D341Med (cell line): ENCODE data around the gene FRMPD2.
"Not testable (repeated sequence)": the region's sequence is repeated elsewhere in the genome, so short reads cannot be mapped to it uniquely, and the experiment has no call there.

Source experiments
- DNase-seq: peaks from one replicate; pipeline ENCODE4 v3.0.0; 2012; ENCODE audit warnings: low spot score

Gene FRMPD2

DNA sequence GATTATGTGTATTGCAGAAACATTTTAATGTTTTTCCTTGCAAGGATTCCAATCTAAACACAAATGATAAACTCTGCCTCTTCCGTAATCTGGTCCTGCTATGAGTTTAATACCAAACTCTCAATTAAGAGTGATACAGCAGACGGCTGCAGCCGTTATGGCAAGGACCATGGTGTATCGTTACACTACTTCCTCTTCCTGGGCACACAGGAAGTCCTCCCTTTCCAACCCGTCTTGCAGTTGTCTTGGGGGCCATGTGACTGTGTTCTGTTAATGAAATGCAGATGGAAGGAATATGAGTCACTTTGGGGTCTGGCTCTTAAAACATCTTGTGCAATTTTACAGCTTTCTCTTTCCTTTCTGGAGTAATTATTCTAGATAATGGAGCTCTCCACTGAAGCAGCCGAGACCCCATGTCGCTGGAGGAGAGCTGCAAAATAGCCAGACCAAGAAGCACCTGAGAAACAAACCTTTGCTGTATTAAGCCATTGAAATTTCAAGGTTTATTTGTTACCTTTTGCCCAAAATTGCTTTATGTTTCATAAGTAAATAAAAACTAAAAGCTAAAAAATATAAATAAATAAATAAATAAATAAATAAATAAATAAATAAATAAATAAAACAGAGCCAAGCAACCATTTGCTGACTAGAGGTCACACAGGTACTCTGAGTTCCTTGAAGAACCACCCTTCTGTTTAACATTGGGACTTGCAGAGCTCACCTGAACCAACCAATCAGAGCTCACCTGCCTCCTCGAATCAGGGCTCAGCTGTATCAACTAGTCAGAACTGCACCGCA, 74.7 kb downstream of the FRMPD2 start:
- no peak for DNase-seq

DNA sequence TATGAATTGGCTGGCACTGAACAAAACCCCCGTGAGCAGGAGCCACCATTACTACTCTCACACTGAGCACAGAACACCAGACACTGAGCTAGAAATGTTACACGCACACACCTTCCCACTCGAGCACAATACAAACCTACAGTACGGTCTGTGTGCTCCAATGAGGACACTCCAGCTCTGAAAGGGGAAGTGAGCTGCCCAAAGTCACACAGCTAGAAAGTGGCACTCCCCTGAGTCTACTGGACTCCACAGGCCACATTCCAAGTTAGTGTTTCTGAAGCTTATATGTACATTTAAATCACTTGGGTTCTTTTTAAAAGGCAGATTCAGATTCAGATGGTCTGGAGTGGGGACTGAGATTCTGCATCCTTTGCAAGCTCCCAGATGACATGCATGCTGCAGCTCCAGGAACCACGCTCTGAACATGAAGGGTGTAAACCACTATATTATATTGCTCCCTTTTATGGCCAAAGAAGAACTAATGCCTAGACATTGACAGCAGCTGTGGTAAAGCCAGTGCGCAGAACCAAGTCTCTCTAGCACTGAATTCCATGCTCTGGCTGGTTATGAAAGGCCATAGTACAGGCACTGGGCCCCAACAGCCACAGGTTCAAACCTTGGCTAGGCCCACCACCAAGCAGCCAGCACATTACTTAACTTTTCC, 77.1 kb downstream of the FRMPD2 start:
- no peak for DNase-seq

DNA sequence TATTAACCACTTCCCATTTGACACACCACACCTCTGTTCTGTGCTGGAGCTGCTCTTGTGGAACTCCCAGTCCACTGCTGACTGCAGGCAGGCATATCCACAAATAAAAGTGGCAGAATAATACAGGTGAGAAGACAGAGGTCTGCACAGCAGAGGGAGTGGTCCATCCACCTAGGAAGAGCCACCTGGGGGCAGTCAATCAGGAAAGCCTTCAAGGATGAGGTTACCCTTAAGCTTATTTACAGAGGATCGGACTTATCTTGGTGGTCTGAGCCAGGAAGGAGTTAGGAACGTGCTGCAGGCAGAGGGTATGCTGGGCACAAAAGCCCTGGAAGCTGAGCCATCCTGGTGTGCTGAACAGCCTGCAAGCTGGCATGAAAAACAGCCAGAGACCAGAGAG, 78.7 kb downstream of the FRMPD2 start:
- no peak for DNase-seq

DNA sequence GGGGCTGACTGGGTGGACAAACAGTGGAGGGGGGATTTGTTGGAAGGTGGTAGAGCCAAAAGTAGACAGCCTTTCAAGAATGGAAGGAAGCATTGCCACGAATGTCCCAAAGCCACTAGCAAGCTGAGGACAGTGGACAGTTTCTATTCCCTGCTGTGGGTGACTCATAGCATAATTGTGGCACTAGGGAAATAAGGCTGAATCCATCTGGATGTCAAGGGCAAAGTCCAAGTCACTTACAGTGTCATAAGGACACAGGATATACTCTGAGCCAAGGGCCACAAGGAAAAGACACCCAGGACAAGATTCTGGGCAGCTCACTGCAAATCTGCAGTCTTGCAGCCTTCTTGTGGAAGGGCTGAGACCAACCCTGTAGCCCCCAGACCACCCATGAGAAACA, 79.7 kb downstream of the FRMPD2 start:
- DNase-seq = no peak

DNA sequence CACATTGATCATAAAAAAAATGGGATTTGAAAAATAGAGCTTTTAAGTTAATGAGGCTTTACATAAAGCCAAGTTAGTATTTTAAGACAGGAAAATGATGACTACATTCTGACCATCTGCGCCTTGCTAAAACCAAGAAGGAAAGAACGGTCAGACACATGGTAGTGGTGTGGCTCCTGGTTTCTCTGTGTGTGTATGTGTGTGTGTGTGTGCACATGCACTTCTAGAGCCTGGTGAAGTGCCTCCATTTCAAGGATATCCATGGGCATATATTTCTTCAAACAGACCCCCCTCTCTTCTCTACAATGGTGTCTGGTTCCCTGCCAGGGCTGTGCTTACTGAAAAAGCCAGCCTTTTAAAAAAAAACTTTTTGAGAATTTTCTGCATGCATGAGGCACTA, 80.9 kb downstream of the FRMPD2 start:
- DNase-seq = no peak

DNA sequence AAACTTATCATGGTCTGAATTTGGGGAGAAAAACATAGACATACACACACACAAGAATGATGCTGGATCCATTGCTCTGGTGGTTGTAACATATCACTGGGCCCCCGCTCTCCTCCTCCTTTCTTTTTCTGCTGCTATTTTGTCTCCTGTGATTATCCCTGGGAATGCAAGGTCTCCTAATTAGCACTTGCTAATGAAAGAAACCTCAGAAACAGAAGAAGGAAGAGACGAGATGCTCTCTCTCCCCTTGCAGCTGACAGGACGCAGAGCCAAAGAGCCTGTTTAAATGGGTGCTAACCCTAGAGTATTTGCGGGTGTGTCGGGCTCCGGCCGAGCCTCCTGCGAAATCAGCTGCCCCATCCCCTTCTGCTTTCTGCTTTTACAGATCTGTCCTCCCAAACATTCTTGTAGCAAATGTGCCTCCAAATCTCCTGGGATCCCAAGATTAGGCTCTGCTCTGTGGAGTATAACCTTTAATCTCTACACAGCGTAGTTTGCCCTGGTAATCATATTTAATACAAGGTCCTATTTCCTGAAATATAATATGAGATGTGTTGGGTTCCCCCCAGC, 81.5 kb downstream of the FRMPD2 start:
- DNase-seq = peak; percentile 68

DNA sequence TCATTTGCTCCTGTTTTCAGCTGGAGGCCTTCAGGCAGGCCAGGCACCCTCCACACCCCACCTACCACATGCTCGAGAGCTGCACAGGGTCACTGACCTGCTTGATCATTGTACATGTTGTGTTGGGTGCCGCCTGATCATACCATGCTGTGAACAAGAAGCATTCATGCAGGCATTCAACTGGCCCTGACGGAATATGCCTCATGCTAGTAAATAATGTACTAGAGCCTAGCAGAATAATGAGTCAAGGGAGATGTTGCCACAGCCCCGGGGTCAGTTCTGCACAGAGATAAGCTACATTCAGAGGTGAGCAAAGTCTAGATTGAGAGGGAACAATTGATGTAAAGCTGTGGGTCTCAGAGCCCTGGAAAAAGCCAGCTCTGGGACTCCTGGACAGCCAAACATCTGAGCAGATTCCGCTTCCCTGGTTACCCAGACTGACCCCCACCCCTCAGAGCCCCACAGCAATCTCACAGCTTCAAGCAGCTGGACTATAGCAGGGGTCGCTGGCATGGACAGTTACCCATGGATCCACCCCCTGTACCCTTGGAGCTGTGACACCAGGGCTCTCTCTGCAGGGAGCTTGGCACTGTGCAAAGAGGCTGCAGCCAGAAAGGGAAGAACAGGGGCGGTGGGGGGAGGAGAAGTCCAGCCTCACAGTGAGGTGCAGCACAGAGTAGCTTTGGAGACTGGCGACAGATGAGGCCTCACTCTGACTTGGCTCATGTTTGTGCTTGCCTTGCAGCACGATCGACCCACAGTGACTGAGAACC, 86.6 kb downstream of the FRMPD2 start:
- no peak for DNase-seq

DNA sequence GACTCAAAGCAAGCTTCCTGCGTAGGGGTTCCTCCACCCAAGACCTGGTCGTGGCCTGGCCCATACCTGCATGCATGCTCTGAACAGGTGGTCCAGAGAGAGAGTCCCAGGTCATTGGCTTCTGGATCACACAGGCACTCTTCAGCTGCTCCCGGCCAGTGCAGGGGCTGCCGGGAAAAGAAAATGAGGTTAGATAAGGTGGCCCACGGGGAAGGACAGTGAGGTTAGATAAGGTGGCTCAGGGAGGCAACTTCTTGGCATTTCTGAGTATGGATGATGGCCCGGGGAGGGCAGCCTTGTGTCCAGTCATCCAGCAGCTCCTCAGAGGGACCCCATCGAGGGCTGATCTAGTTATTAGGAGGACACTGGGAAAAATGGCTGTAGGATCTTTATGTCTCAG, 87.4 kb downstream of the FRMPD2 start:
- no peak for DNase-seq

DNA sequence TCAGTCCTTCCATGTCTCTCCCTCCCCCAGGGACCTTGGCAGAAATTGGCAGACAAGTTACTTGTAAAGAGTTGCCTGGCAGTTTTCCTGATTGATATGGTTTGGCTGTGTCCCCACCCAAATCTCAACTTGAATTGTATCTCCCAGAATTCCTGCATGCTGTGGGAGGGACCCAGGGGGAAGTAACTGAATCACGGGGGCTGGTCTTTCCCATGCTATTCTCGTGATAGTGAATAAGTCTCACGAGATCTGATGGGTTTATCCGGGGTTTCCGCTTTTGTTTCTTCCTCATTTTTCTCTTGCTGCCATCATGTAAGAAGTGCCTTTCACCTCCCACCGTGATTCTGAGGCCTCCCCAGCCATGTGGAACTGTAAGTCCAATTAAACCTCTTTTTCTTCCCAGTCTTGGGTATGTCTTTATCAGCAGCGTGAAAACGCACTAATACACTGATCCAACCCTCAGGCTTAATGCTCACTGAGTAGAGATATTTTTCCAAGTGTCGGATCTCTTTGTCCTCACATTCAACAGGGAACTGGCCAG, 88.2 kb downstream of the FRMPD2 start:
- DNase-seq = not testable (repeated sequence)

DNA sequence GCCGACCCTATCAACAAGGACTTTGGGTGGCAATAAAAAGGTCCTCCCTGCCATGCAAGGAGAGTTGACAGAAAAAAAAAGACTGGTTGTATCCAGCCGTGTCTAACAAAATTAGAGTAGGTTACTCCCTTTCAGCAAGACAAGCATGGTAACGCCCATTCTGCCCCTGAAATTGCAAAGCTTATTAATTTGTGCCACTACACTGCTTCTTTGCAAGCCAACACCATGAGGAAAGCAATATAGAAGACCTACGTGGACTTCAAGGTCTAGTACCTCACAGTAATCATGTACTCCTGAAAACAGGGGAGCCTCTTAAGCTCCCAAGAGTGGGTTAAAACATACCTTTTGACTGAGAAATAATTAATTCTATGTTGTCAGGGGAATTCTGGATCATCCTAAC, 90.3 kb downstream of the FRMPD2 start:
- no peak for DNase-seq

DNA sequence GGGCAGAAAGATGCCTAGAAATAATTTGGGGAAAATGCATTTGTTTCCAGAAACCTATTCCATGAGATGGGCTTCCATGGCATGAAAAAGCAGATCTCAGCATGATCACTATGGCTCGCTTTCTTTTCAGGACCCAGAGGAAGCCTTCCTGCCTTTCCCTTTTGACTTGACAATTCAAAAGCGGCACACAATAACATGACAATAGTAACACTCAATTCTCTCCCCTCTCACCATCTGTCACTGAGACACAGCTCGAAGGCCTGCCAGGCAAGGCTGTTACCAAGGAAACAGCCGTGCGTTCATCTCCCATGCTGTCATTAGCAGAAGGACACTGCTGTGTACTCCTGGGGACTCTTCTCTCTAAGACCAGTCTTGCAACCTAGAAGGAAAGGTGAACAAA, 101.8 kb downstream of the FRMPD2 start:
- not testable (repeated sequence) for DNase-seq

DNA sequence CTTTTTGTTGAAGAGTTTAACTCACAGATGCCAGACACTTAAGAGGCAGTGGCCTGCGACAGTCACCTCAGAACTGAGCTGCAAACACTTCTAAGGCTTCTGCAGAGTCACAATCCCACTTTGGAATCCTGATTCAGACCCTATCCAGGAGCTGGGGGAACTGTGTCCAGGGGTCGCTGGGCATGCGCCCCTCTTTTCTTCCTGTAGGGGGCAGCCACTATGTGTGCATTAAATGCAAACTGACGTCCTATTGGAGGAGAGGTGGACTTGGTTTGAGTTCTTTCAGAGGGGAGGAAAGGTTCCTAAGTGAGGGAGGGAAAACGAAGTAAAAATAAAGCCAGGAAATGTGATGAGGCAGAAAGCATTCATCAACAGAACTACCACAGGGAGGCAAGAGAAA, 113.8 kb downstream of the FRMPD2 start:
- not testable (repeated sequence) for DNase-seq

DNA sequence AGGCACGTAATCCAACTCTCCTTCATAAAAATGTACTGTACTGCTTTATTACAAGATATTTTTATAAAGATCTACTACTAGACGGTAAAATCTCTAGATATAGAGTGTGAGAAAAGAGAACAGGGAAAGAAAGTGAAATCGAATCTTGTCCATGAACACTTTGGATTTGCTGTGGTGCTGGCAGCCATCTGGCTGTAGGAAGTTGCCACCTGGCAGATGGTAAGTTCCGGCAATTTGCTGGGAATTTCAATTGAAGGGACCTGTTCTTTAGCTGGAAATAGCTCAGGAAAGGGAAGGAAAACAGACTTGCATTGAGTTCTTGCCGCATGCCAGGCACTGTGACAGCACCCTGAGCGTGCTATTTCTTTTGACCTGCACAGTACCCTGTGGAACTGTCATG, 114.3 kb downstream of the FRMPD2 start:
- not testable (repeated sequence) for DNase-seq

DNA sequence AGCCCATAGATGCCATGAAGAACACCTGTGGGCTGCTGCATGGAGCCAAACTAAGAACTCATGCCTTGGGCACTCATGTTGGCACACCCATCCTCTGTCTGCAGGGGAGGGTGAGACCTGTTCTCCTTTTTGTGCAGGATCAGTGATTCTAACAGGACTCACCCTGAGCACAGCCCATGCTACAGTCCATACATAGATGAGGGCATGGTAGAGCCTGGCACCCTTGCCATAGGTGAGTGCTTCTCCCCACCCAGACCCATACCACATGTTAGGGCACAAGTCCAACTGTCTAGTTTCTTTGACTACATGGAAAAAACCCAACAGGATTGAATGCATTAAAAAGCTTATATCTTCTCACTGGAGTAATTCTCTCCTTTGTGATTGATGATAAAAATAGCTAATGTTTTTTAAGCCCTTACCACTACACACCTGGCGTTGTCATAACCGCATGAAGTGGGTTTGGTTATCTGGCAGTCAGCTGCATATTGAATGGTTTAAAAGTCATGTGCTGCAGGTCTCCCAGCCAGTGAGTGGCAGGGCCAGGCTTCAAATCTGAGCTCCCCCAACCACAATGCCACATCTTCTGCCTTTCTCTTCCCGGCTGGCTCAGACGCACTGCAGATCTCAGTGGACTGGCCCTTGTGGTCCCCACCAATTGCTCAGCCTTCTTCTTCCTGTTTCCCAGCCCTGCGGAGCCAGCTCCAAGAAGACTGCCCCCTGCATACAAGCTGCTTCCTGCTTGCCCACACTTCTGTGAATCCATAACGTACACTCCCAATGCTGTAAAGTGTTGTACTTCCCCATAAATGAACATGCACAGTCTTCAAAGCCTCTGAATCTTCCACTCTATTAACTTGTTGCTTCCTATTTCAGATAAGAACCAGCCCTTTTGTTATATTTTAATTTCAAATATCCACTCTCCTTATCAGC, 120.0 kb downstream of the FRMPD2 start:
- DNase-seq = not testable (repeated sequence)

DNA sequence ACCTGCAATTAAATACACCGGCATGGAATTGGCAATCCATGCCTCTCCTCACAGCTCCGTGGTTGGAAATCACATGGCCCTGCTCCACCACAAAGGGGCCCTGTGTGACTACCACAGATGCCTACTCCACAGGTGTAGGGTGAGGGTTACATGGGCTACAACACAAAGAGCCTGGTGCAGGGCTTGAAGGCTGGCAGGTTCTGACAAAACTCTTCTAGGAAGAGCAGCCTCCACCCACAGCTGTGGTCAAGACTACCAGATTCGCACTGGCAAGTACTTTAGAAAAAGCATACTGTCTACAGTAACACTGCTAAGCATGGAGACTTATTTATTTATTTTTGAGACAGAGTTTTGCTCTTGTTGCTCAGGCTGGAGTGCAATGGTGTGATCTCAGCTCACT, 126.9 kb downstream of the FRMPD2 start:
- not testable (repeated sequence) for DNase-seq

DNA sequence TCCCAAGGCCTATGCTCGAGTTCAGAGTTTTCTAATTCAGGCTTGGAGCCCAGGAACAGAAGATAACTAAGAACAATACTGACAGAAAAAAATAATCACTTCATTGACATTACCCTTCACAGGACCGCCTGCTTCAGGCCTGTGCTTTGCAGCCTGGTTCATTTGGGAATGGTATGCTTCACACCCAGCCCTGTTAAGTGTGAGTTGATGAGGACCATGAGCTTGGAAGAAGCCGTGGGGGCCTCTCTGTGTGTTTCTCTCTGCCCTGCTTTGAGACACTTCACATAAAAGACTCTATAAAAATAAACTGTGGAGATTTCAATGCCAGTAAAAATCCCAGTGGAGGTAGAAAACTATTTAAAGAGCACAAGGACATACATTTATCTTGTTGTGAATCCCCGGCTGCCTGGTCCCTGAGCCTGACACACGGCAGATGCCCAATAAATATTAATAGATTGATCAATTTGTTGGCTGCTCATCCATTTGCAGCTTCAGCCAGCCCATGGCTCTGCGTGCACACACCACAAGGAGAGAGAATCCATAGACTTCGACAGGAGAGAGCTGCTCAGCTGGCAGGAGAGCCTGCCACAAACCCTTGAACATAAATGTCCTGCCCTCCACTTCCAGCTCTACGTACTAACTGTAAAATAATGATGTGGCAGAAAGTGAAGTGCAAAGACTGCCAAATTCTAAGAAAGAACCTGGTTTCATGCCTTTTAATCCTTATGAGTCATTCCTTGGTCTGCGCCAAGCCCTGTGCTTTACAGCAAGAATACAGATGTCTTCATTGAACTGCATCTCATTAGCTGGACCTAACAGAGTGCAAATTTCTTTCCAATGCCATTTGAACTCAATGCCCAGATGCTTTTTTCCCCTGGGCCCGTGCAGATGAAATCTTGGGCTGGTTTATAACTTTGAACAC, 130.5 kb downstream of the FRMPD2 start:
- DNase-seq = not testable (repeated sequence)

DNA sequence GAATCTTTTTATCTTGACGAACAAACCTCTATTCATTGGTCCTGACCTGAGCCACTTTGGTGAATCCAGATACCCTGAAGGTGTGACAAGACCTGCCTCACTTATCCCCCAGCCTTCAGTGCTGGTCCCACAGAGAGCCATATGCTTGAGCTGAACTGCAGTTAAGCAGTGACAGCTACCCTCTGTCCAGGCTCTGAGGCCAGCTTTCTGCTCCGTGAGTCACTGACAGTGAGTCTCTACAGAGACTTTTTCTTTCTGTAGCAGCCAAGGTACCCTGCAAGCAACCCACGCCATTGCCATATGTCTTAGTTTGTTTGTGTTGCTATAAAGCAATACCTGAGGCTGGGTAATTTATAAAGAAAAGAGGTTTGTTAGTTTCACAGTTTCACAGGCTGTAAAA, 133.5 kb downstream of the FRMPD2 start:
- not testable (repeated sequence) for DNase-seq

DNA sequence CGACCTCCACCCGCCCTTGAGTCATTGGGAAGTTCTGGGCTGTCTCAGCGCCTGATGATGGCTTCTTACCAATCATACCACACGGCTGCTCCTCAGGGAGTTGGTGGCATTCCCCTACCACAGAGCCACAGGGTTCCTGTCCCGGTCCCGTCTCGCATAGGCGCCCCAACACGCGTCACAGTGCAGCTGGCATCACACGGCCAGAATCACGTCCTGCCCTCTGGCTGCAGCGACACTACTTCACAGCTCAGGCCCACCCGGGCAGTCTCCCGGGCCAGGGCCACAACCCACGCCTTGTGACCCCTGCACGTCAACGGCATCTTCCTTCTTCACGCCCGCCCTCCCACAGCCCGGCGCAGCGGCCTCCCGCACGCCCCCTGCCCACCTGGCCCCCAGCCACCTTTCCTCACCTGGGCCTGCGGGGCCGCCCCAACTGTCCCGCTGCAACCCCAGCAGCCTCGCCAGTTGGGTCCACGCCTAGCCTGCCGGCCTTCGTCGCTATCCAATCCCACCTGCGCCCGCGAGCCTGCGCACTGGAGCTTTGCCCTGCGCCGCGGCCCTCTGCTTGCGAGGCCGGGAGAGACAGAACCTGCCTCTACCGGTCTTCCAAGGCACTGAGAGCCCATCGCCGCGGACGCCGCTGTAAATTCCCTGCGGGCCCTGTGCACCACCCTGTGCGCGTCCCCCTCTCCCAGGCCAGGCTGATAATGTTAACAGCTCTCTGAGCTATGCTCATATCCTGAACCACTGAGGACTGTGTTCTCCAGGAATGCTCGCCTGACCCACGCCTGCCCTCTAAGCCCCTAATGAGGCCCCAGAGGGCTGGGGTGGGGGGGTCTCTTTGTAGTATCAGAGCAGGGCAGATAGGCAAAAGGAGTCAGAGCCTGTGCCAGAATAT, 134.3 kb downstream of the FRMPD2 start:
- not testable (repeated sequence) for DNase-seq

DNA sequence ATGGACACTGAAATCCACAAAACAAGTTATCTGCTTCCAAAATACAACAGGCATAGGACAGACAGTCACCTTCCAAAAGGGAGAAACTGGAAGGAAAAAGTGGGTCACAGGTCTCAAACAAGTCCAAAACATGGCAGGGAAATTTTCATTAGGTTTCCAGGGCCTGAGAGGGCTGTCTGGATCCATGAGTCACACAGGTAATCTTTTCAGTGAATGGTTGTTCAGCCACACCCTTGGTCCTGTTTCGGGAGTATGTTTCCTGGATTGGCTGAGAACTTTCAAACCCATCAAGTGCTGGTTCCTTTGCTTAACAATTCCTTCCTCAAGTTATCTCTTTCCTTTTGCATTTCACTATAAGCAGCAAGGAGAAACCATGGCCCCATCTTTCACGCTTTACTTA, 145.5 kb downstream of the FRMPD2 start:
- not testable (repeated sequence) for DNase-seq
